SK-N-DZ (cell line): ENCODE results near the gene KCTD1.

Experiments used
- DNase-seq: peaks from one replicate; pipeline ENCODE4 v3.0.0-alpha.2; 2015; ENCODE audit warnings: low spot score

Gene KCTD1

DNA sequence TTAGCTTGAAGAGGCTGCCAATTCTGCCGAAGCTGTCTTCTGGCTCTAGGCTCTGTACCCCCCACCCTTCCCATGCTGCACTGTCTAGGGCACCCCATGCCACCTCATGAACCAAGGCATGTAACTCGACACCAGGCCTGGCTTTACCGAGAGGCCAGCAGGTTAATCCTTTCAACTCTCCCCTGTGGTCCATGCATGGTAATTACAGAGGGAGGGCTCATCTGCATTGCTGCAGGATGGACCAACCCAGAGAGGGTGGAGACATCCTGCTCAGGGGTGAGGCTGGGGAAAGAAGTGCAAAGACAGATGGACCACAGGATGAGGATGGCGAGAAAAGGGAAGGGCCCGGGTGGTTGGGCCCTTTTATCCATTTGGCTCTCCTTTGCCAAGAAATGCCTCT lies 65.8 kb downstream of the KCTD1 start:
- peak; percentile 11 for DNase-seq

DNA sequence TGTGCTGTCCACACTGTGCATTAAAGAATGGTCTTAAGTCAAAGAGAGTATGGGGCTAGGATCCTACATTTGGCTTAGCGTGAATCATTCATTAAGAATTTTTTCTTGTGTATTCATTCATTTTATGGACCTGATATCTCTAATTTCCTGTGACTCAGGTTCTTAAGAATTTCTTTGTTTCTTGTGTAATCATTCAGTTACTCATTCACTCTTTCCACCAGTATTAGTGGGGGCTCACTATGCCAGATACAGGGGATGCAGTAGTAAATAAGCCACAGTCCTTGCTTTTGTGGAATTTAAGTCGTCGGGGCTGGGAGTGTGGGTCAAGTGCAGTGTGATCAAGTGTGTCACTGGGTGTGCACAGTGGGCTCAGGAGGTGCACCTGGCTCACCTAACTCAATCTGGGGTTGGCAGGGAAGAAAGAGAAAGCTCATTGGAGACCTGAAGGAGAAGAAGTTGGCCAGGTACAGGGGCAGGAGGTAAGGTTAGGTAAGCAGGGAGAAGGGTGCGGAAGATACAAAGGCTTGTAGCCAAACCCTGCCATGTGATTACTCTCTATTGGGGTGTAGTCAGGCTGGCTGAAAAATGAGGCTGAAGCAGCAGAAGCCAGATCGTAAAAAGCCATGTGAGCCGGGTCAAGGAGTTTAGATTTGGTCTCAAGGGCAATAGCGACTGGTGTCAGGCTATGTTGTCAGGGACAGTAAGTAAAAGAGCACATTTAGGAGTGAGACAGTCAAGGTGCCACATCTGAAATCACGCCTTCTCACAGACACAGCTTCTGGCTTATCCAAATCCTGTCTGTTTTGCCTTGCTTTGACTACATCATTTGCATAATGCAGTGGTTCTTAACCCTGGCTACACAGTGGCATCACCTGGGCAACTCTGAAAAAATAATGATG lies 67.2 kb downstream of the KCTD1 start:
- no peak for DNase-seq

DNA sequence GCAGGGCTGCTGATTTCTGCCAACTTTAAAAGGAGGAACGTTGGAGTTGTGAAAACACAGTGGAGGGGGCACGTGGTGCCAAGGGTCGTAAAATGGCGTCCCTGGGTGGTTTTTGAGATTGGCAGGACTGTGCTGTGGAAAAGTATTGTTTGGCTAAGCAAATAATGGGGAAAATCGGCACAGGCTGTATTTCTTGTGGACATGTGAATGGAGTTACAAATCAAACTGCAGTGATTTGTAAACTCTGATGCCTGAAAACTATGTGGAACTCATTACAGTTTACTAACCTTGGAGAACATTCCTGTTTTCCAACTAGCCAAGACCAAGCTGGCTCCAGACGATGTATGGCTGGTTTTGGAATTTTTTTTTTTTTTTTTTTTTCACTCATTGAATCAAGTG lies 68.7 kb downstream of the KCTD1 start:
- no peak for DNase-seq

DNA sequence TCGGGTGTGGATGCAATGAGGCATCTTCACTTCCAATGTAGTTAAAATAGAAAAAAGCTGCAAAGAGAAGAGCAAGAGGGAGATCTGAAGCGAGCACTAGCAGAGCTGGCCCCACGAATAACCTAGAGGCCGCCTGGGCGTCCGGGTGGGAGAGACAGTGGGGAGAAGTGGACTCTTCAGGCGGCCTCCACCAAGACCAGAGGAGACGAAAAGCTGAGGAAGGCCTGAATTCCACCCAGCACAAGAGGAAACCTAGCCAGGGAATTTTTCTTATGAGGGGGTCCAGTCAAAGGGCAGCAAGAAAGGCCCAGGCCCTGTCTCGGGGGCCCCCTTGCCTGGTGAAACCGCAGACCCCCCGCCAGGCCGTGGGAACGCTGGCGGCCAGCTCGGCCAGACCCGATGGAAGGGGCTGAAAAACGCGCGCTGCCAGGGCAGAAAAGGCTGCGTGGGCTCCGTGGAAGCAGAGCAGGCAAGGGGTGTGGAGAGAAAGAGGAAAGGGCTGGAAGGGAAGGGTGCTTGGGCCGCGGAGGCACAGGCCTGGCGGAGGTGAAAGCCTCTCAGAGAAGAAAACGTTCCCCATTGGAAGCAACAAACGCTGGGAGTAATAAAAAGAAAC lies 69.2 kb downstream of the KCTD1 start:
- DNase-seq: no peak

DNA sequence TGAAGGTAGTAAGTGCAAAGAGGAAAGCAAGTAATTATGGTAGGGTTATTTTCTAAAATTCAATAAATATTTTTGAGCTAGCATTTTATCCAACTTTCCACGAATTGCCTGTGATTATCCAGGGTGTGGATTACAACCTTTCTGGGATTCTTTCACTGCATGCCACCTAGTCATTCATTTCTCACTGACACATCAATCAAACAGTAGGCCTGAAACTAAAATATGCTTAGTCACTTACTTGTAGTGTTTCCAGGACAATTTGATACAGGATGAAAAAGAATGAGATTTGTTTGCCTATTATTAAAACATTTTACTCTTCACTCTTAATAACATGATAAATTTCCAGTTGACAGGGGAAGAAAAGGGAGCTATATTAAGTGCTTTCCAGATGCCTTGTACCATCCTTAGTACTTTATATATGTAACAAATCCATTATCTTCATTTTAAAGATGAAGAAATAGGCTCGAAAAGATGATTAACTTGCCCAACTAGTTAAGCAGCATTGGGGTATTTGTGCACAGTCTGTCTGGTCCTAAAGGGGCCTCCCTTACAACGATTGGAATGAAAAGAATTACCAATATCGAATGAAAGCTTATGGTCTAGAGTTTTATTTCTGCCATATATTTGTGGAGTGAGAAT lies 70.4 kb downstream of the KCTD1 start:
- no peak for DNase-seq

DNA sequence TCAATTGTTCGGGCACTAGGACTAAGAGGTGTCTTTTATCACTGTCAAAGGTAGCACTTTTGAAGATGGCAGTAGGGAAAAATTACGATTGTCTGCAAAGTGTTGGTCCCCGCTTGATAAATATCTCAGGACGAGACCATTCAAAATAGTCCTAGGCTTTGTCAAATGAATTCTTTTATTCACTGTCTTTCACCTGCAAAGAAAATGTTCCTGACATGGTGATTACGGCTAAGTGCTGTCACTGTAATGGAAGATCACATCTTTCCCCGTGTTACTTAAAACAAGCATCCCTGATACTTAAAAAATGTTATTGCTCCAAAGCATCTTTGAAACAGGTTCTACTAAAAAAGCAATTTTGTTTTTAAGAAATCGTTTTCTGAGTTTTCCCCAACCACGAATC lies 71.7 kb downstream of the KCTD1 start:
- no peak for DNase-seq

DNA sequence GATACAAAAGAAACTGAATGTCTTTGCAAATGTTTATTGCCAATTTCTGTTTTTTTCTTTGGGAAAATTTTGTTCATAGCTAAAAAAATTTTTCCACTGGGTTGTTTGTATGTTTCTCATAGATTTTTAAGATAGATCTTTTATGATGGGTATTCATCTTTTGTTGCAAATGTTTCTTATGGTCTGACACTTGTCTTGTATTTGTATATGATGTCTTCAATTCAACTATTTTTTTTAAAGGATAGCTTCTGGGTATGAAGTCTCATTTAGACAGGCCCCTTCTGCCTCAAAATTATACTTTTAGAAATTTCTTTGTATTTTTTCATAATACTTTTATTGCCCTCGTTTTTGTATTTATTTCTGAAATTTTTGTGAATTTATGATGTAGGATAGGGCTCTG lies 73.8 kb downstream of the KCTD1 start:
- DNase-seq: no peak

DNA sequence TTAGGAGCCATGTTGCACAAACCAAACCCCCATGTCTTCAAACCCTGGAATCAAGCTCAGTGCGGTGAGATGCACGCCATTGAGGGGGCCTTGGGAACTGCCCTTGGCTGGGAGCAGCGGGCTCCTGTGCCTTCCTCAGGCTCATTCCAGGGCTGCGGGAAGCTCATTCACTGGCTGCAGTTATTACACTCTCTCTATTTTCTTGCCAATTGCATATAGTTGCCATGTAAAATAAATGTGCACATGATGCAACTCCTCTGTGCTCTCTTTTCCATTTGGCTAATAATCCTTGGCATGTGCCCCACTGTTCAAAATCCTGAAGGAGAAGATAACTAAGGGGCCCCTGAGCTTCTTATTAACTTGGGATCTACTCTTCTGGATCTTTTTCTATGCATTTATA lies 74.7 kb downstream of the KCTD1 start:
- DNase-seq: no peak

DNA sequence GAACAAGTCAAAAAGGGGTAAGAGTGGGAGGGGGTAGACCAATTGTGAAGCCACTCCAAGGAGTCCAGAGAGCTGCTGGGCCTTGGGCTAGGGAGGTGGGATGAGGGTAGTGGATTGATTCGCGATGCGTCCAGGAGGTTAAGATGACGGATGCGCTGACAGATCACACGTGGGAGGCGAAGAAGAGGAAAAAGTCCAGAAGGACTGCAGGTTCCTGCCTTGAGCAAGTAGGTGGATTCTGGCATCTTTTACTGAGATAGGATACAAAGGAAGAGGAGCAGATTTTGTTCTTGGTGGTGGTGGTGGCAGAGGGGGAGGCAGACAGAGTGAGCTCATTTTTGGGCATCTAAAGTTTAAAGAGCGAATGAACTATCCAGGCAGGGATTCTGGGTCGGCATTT lies 76.5 kb downstream of the KCTD1 start:
- DNase-seq: no peak

DNA sequence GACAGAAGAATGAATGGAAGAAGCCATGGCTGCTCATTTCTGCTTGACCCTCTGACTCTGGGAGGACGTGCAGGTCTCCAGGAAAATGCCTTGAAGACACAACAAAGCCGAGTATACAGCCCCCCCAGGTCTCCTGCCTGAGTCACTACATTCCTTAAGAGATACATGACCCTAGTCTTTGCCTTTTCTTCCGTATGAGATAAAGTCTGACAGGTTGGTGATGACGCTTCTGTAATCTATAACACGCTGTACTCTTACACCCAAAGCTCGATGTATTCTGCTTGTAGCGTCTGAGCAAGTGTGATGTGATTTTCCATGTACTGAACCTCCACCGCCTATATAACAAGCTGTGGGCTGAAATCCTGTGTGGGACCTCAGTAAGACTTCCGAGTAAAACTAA lies 77.3 kb downstream of the KCTD1 start:
- DNase-seq: no peak

DNA sequence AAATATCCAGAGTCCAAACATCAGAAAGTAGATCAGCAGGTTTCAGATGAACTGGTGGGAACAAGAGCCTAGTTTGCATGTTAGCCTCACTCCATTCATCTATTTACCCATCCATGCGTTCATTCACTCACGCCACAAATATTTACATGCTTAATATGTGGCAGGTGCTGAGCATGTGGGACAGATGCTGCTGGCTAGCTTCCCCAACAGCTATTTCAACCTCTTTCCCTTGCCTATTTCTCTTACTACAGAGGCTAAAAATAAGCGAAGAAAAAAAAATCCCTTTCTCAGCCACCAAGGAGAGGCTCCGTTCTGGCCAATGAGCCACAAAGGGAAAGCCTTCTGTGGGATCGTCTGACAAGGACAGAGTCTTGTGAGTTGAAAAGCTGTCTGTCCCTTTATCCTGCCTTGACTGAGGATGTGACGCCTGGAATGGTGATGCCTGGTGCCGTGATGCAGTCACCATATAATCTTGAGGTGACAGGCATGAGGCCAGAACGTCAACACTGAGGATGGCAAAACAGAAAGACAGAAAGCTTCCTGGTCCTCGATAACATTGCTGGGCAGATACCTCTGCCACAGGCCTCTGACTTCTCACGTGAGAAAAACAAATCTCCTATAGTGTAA lies 78.2 kb downstream of the KCTD1 start:
- no peak for DNase-seq

DNA sequence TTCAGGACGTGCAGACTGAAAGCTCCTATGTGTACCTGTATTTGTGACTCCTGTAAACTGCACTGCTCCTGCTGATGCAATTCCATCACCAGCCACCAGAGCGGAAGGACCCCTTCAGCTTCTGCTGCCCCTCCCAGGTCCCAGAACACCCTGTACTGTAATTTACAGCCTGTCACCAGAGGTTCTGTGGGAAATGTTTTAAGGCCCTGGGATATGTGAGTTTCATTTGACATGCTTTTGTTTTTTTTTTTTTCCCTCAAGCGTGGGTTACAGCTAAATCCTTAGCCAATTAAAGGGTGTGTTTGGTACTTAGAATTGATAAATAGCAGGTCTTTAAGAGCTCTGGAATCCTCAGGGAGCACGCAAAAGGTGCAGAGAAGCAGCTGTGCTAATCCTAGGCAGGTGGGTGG lies 79.4 kb downstream of the KCTD1 start:
- DNase-seq: peak; percentile 60

DNA sequence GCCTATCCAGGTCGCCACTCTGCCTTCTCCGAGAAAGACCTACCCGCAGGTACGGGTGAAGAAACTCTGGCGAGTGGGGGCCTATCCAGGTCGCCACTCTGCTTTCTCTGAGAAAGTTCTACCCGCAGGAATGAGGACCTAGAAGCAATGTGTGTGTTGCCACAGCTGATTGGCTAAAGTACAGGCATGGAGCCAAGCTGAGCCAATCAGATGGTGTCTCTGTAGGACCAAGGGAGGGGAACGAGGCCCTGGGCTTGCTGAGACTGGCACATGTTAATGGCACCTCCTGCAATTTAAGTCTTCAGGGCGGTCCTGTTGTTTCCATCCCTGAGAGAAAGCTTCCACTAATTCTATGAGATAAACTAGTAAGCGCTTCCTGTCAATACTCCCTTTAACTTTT lies 82.3 kb downstream of the KCTD1 start:
- no peak for DNase-seq

DNA sequence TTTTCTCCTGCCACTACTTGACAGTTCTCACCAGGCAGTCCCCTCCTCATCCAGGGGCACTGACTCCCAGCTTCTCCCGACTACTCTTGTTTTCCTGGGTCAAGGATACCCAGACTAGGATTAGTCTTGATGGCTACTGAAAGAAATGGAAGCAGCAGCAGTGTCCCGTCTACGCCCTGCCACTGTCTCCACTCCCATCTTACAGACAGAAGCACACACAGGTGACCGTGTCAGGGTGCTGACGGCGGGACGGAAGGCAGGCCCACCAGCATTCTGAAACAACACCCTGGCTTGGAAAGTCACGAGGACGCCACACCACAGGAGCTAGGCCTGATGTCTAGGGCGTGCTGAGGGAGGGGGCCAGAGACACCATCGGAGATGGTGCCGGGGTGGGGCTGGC lies 82.9 kb downstream of the KCTD1 start:
- no peak for DNase-seq

DNA sequence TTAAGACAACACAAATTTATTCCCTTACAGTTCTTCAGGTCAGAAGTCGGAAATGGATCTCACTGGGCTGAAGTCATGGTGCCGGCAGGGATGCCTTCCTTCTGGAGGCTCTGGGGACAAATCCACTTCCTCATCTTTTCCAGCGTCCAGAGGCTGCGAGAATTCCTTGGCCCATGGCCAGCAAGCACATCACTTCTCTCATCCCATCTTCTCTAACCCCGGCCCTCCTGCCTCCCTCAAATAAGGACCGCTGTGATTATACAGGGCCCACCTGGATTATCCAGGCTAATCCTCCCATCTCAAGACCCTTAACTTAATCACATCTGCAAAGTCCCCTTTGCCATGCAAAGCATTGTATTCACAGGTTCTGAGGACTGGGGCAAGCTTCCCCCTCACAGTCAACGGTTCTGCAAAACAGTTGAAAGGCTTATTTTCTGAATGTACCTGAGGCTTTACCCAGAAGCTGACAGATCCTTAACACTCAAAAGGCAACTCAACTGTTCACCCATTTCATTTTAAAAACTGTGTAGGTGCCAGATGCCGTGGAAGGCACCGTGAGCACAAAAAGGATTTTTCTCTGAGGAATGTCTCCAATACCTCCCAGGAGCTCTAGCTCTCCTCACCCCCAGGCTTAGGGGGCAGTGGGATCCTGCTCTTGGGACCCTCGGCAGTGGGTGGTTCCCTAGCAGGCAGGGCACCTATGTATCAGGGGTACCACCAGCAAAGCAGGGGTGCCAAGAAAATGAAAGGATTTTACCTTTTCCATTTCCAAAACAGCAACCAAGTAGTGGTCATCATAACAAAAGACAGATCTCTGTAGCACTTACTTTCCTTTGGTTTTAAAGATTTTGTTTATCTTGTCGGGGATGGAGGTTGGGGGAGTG lies 84.0 kb downstream of the KCTD1 start:
- DNase-seq: no peak

DNA sequence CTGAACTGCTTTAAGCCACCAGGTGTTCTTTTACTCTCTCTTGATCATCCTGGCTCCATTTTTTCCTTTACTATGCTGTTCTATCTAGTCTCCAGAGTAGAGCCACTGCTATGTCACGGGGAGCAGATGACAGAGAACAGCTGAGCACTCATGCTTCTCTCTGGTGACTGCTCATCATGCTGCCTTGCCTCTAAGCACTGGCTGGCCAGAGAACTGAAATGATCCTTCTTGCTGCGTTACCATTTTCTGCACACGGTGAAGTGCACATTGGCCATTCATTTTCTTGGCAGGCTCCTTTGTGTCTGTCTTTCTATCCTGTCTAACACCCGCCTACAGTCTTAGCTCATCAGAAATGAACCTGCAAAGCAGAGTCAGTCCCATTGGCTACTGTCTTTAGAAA lies 86.0 kb downstream of the KCTD1 start:
- DNase-seq: no peak

DNA sequence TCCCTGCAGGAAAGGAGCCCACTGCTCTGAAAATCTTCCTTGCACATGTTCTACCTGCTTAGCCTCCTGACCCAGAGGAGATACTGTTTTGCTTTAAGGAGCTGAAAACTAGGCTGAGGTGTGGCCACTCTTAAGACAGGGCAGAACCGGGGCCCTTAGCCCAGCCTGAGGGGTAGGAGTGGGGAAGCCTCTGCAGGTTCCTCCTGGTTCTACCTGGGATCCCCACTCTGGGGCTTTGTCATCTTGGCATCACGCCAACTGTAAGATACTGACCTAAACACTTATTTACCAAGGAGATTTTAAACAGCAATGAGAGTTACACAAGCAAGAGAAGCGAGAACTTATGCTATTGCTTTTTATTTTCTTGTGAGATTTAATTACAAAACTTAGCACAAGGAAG lies 86.9 kb downstream of the KCTD1 start:
- no peak for DNase-seq

DNA sequence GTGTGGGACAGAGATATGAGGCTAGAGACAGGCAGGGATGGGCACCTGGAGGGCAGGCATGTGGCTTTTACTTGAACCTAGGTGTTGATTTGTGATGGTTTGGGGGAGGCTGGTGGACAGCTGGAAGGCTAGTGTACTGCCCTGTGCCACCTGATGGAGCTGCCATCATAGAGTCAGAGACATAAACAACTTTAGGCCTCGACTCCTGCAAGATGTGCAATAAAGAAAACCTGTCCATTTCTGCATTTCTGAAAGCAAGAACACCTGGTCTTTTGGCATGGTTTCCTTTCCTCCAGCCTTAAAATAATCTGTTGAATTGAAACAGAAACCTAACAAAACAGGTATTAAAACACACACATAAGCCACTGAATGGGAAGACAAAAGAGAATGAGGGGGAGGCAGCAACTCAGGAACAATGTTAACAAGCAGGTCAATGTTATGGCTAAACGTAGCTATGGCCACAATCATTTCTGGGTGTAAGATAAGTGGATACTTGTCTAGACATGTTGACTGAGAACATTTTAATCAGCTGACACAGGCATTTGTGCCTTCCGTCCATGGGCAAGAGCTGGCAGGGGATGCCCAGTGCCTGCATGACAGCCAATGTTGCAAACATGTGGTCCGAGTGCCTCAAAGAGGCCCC lies 87.8 kb downstream of the KCTD1 start:
- no peak for DNase-seq

DNA sequence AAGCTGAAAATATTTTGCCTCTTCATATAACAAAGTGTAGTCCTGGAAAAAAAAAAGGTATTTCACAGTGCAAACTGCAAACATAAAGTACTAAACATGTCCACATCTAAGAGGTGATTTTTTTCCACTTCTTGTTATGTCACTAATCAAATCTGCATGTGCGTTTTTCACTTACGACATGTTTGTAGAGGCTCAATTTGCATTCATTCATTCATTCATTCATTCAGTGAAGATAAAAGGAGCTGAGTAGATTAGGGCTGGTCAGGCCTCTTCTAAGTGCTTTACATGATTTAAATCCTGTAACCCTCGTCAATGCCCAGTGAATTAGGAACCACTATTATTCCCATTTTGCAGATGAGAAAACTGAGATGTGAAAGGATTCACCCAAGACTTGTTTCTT lies 88.5 kb downstream of the KCTD1 start:
- no peak for DNase-seq

DNA sequence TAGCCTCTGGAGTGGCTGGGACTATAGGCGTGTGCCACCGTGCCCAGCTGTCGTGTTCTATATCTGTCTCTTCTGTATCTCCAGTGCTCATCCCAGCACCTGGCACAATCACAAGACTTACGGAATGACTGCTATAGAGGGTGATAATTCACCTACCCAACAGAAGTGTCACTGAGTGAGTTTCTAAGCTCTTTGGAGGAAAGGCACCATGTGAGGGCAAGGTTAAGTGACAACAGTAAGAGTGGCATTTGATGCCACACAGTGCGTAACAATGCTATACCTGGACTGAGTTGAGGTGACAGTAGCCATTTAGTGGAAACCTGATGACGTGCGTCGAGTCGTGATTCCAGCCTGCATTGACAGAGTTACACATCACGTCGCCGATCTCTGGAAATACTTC lies 89.0 kb downstream of the KCTD1 start:
- DNase-seq: no peak
